OCI-M2 (cell line): Measurements from ENCODE around the gene RIMS3.

ENCODE experiments used
- DNase-seq: peaks from one replicate; lab custom pipeline; 2025; ENCODE audit not compliant: unreplicated experiment; lab: John Stamatoyannopoulos, UW

RIMS3 gene

GRCh38 chr1:40653851-40654537, 11.5 kb downstream of the RIMS3 start:
- DNase-seq: no peak

- DNase-seq: no peak
Measured at GRCh38 chr1:40652979-40653378, 12.5 kb downstream of the RIMS3 start.

- DNase-seq: no peak
Measured at GRCh38 chr1:40652468-40652867, 13.0 kb downstream of the RIMS3 start.

GRCh38 chr1:40651138-40651857, 14.2 kb downstream of the RIMS3 start:
- DNase-seq: no peak

GRCh38 chr1:40650075-40650474, 15.4 kb downstream of the RIMS3 start:
- DNase-seq: no peak

- no peak for DNase-seq
Measured at GRCh38 chr1:40649592-40649930, 15.9 kb downstream of the RIMS3 start.

GRCh38 chr1:40648928-40649591, 16.4 kb downstream of the RIMS3 start:
- DNase-seq: no peak

- DNase-seq: no peak
Measured at GRCh38 chr1:40648200-40648599, 17.3 kb downstream of the RIMS3 start.

GRCh38 chr1:40646315-40646714, 19.2 kb downstream of the RIMS3 start:
- DNase-seq: no peak

- DNase-seq: no peak
Measured at GRCh38 chr1:40645118-40645680, 20.3 kb downstream of the RIMS3 start.

GRCh38 chr1:40641601-40642242, 23.8 kb downstream of the RIMS3 start:
- DNase-seq: no peak

- DNase-seq: no peak
Measured at GRCh38 chr1:40640314-40641076, 25.0 kb downstream of the RIMS3 start.

- DNase-seq: no peak
Measured at GRCh38 chr1:40638097-40639036, 27.1 kb downstream of the RIMS3 start.

- no peak for DNase-seq
Measured at GRCh38 chr1:40637470-40638007, 27.9 kb downstream of the RIMS3 start.

GRCh38 chr1:40636777-40637176, 28.7 kb downstream of the RIMS3 start:
- DNase-seq: no peak

- DNase-seq: no peak
Measured at GRCh38 chr1:40635763-40636500, 29.6 kb downstream of the RIMS3 start.

- DNase-seq: no peak
Measured at GRCh38 chr1:40634901-40635655, 30.4 kb downstream of the RIMS3 start.

- peak; percentile 85 for DNase-seq
Measured at GRCh38 chr1:40633931-40634376, 31.5 kb downstream of the RIMS3 start.
